ENCODE results near the gene ARMC7. TPM values are rescaled to one million over a fixed set of nuclear protein-coding genes. Genes with fewer than 3 reads are reported as not detected.
A peak's percentile ranks its signal among the peaks of the same experiment; 100 is the strongest.

ARMC7 gene
- total and polyA plus RNA-seq, 2 of the 13 experiments (the other 11 are each of a cell fraction or from before 2014, with no cell fraction given), result 3.9 to 4.2 TPM

DNA sequence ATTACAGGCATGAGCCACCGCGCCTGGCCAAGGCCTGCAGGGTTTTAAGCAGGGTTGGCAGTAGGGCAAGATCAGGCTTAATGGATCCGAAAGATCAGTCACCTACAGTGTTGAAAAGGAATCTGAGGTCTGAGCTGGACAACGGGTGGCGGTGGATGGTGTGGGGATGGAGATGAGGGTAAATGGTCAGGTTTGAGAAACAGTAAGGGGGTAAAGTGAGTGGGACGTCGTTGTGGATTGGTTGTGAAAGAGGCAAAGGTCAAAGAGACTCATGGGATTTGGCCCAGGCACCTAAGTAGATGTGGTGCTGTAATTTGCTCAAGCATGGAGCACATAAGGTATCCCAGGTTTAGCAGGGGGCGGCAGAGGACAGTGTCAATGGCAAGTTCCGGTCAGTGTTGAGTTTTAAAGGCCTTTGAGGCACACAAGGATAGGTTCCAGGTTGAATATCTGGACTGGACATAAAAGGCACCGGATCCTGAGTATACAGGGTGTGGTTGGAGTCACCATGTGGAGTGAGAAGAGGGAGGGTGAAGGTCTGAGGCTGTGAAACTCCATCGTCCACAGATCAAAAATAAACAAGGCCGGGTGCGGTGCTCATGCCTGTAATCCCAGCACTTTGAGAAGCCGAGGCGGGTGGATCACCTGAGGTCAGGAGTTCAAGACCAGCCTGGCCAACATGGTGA is 23.1 kb upstream of the ARMC7 start (continued):
- TF ChIP-seq, protein P1, sequence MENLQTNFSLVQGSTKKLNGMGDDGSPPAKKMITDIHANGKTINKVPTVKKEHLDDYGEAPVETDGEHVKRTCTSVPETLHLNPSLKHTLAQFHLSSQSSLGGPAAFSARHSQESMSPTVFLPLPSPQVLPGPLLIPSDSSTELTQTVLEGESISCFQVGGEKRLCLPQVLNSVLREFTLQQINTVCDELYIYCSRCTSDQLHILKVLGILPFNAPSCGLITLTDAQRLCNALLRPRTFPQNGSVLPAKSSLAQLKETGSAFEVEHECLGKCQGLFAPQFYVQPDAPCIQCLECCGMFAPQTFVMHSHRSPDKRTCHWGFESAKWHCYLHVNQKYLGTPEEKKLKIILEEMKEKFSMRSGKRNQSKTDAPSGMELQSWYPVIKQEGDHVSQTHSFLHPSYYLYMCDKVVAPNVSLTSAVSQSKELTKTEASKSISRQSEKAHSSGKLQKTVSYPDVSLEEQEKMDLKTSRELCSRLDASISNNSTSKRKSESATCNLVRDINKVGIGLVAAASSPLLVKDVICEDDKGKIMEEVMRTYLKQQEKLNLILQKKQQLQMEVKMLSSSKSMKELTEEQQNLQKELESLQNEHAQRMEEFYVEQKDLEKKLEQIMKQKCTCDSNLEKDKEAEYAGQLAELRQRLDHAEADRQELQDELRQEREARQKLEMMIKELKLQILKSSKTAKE (CRISPR knock-in tag; IDR thresholded peaks at IDR 0.05; ENCODE audit: borderline replicate concordance), result peak; percentile 80
- TF ChIP-seq SPEN (CRISPR knock-in tag; IDR thresholded peaks at IDR 0.05; ENCODE audit: low read depth), result no peak; the same call in 1 of the 2 replicates
- peak; percentile 84; the same call in 1 of the 2 replicates for TF ChIP-seq DNMT3B (CRISPR knock-in tag; conservative IDR thresholded peaks at IDR 0.05)
- TF ChIP-seq ZNF33A (CRISPR knock-in tag; IDR thresholded peaks at IDR 0.05; ENCODE audit: borderline replicate concordance), result no peak
- no peak for TF ChIP-seq HNRNPK (IDR thresholded peaks at IDR 0.05; ENCODE audit: low read depth, low read length, poor library complexity, severe bottlenecking)
- no peak for TF ChIP-seq NFKBIZ (CRISPR knock-in tag; IDR thresholded peaks at IDR 0.05)
- TF ChIP-seq ZBTB43 (CRISPR knock-in tag; conservative IDR thresholded peaks at IDR 0.05), result peak; percentile 78; the same call in 1 of the 2 replicates
- 0 out of 2 replicates have a peak, but pooled peaks have one; percentile 22 for TF ChIP-seq NBN (conservative IDR thresholded peaks at IDR 0.05)
- TF ChIP-seq ZNF12 (CRISPR knock-in tag; IDR thresholded peaks at IDR 0.05), result no peak; the same call in 1 of the 2 replicates
- TF ChIP-seq SMARCC2 (IDR thresholded peaks at IDR 0.05), result no peak
- TF ChIP-seq KMT2A (CRISPR knock-in tag; IDR thresholded peaks at IDR 0.05), result no peak
- TF ChIP-seq MTA3 (CRISPR knock-in tag; IDR thresholded peaks at IDR 0.05), result no peak
- TF ChIP-seq E2F2 (CRISPR knock-in tag; IDR thresholded peaks at IDR 0.05; ENCODE audit: borderline replicate concordance), result no peak
- no peak for TF ChIP-seq ZNF652 (CRISPR knock-in tag; IDR thresholded peaks at IDR 0.05; ENCODE audit: borderline replicate concordance, low read depth)
- TF ChIP-seq ZNF724P (CRISPR knock-in tag; IDR thresholded peaks at IDR 0.05; ENCODE audit: borderline replicate concordance), result no peak
- TF ChIP-seq CERS6 (CRISPR knock-in tag; IDR thresholded peaks at IDR 0.05), result no peak
- peak; percentile 82 for TF ChIP-seq GATAD2A (CRISPR knock-in tag; IDR thresholded peaks at IDR 0.05)
- TF ChIP-seq MYNN (CRISPR knock-in tag; IDR thresholded peaks at IDR 0.05; ENCODE audit: low read depth), result no peak
- TF ChIP-seq, protein P2, sequence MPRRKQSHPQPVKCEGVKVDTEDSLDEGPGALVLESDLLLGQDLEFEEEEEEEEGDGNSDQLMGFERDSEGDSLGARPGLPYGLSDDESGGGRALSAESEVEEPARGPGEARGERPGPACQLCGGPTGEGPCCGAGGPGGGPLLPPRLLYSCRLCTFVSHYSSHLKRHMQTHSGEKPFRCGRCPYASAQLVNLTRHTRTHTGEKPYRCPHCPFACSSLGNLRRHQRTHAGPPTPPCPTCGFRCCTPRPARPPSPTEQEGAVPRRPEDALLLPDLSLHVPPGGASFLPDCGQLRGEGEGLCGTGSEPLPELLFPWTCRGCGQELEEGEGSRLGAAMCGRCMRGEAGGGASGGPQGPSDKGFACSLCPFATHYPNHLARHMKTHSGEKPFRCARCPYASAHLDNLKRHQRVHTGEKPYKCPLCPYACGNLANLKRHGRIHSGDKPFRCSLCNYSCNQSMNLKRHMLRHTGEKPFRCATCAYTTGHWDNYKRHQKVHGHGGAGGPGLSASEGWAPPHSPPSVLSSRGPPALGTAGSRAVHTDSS (CRISPR knock-in tag; conservative IDR thresholded peaks at IDR 0.05), result 0 out of 2 replicates have a peak, but pooled peaks have one; percentile 40
- no peak for TF ChIP-seq ZNF180 (CRISPR knock-in tag; IDR thresholded peaks at IDR 0.05; ENCODE audit: borderline replicate concordance, low read depth)
- TF ChIP-seq, protein P3, sequence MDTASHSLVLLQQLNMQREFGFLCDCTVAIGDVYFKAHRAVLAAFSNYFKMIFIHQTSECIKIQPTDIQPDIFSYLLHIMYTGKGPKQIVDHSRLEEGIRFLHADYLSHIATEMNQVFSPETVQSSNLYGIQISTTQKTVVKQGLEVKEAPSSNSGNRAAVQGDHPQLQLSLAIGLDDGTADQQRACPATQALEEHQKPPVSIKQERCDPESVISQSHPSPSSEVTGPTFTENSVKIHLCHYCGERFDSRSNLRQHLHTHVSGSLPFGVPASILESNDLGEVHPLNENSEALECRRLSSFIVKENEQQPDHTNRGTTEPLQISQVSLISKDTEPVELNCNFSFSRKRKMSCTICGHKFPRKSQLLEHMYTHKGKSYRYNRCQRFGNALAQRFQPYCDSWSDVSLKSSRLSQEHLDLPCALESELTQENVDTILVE (CRISPR knock-in tag; IDR thresholded peaks at IDR 0.05), result peak; percentile 67
